Measurements from ENCODE around the gene ELFN1.

Gene ELFN1

DNA sequence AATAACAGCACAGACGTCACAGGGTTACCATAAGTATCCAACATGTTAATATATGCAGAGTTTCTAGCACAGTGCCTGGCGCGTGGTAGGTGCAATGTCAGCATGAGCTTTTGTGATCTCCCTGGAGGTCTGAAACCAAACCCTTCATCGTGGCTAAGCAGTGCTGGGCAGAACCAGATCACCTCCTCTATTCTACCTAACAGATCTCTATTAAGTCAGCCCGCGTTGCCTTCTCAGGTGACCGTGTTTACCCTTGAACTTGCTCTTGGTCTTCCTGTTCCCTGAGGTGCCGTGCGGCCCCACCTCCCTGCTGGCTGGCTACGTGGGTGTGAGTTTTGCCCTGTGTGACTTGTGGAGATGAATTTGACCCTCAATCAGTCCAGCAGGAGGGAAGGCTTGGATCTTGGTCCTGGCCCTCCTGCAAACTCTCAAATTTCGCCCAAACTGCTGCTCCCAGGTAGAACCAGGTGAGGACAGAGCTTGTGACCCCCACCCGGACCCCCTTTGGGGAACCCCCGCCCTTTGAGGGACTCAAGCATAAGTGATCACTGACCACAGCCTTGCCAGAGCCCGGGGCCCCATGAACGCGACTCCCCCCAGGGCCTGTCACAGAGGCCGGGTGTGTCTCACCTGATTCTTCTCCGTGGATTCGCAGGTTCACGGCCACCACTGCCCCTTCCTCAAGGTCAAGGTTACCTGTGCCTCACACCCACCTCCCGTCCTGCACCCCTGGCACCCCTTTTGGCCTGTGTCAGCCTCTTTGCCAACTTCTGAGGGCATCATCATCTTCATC is 54.2 kb downstream of the ELFN1 start:
- H3K4me2 ChIP-seq (ENCODE audit: low read depth, low read length, poor library complexity, severe bottlenecking) = no peak overlapping the region
- no peaks in the 10 kb centered on the region for H3F3A ChIP-seq (ENCODE audit: insufficient read depth)
- no peaks in the 10 kb centered on the region for H4K20me1 ChIP-seq (ENCODE audit: low read depth, low read length)
- no peak overlapping the region for H3K4me3 ChIP-seq (ENCODE audit: insufficient read depth, low read length, poor library complexity, severe bottlenecking)
- H2AFZ ChIP-seq (ENCODE audit: low read depth, low read length, severe bottlenecking) = no peak overlapping the region
- no peak overlapping the region for H3K9ac ChIP-seq (ENCODE audit: low read length)
- no peak overlapping the region for H3K27ac ChIP-seq (ENCODE audit: low read depth, low read length)
- H3K9me2 ChIP-seq (replicated peaks; ENCODE audit: insufficient read depth, low read length) = no peaks in the 10 kb centered on the region
- H3K27me3 ChIP-seq (ENCODE audit: low read length) = no peaks in the 10 kb centered on the region
- no peaks in the 10 kb centered on the region for H3K9me3 ChIP-seq (ENCODE audit: insufficient read depth, low read length)
- no peak for TF ChIP-seq CTCF (IDR thresholded peaks at IDR 0.05; ENCODE audit: insufficient read depth, low read length, poor library complexity, severe bottlenecking)
- no peak for TF ChIP-seq EZH2phosphoT487 (conservative IDR thresholded peaks at IDR 0.05; ENCODE audit: low read length)
- no peaks in the 10 kb centered on the region for H3K36me3 ChIP-seq (ENCODE audit: low read length)
- H3K79me2 ChIP-seq (ENCODE audit: insufficient read depth, low read length) = no peaks in the 10 kb centered on the region

DNA sequence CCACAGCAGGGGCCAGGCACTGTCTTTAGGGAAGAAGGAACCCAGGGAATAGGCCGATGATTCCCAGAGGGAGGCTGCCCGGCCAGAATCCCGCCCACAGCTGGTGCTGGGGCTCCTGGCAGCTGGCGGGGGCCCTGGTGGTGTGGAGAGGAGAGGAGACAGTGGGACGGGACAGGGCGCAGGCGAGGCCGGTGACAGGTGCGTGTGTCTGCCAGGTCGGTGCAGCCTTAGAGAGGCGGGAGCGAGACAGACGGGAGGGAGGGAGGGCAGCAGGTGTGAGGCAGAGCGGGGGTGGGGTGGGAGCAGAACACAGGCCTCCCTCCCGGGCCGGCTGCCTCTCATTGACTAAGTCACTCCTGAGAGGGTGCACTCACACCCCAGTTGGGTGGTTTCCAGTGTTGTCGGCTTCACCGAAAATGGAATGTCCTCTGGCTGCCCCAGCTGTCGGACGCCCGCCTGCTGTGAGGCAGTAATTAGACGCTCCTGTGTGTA is 55.2 kb downstream of the ELFN1 start:
- Histone ChIP-seq H3K4me3 (ENCODE audit: insufficient read depth, low read length, poor library complexity, severe bottlenecking) (no peak overlapping the region), H3K4me2 (ENCODE audit: low read depth, low read length, poor library complexity, severe bottlenecking) (no peak overlapping the region), H3F3A (ENCODE audit: insufficient read depth) (no peaks in the 10 kb centered on the region), H4K20me1 (ENCODE audit: low read depth, low read length) (no peaks in the 10 kb centered on the region), H3K79me2 (ENCODE audit: insufficient read depth, low read length) (no peaks in the 10 kb centered on the region), H3K36me3 (ENCODE audit: low read length) (no peaks in the 10 kb centered on the region), H3K27me3 (ENCODE audit: low read length) (no peaks in the 10 kb centered on the region), H3K9me2 (replicated peaks; ENCODE audit: insufficient read depth, low read length) (no peaks in the 10 kb centered on the region), H3K9me3 (ENCODE audit: insufficient read depth, low read length) (no peaks in the 10 kb centered on the region), H3K27ac (ENCODE audit: low read depth, low read length) (no peak overlapping the region), H2AFZ (ENCODE audit: low read depth, low read length, severe bottlenecking) (no peak overlapping the region), H3K9ac (ENCODE audit: low read length) (no peak overlapping the region)
- TF ChIP-seq EZH2phosphoT487 (conservative IDR thresholded peaks at IDR 0.05; ENCODE audit: low read length) (no peak), CTCF (IDR thresholded peaks at IDR 0.05; ENCODE audit: insufficient read depth, low read length, poor library complexity, severe bottlenecking) (no peak)

- H3K9me2 ChIP-seq (replicated peaks; ENCODE audit: insufficient read depth, low read length) = no peaks in the 10 kb centered on the region
- no peaks in the 10 kb centered on the region for H3K79me2 ChIP-seq (ENCODE audit: insufficient read depth, low read length)
- no peak overlapping the region for H2AFZ ChIP-seq (ENCODE audit: low read depth, low read length, severe bottlenecking)
- no peaks in the 10 kb centered on the region for H3K36me3 ChIP-seq (ENCODE audit: low read length)
- H3K9me3 ChIP-seq (ENCODE audit: insufficient read depth, low read length) = no peaks in the 10 kb centered on the region
- no peak overlapping the region for H3K9ac ChIP-seq (ENCODE audit: low read length)
- no peak overlapping the region for H3K4me2 ChIP-seq (ENCODE audit: low read depth, low read length, poor library complexity, severe bottlenecking)
- no peak for TF ChIP-seq EZH2phosphoT487 (conservative IDR thresholded peaks at IDR 0.05; ENCODE audit: low read length)
- no peak for TF ChIP-seq CTCF (IDR thresholded peaks at IDR 0.05; ENCODE audit: insufficient read depth, low read length, poor library complexity, severe bottlenecking)
- no peak overlapping the region for H3K27ac ChIP-seq (ENCODE audit: low read depth, low read length)
- H3F3A ChIP-seq (ENCODE audit: insufficient read depth) = no peaks in the 10 kb centered on the region
- H3K27me3 ChIP-seq (ENCODE audit: low read length) = no peaks in the 10 kb centered on the region
- H4K20me1 ChIP-seq (ENCODE audit: low read depth, low read length) = peaks cover 4% of the 10 kb centered on the region; the same call in 1 of the 2 replicates
- no peak overlapping the region for H3K4me3 ChIP-seq (ENCODE audit: insufficient read depth, low read length, poor library complexity, severe bottlenecking)
Measured at GRCh38 chr7:1725766-1726630, 55.9 kb downstream of the ELFN1 start.
